ENCODE results near the gene SSTR1. TPM values are rescaled to one million over a fixed set of nuclear protein-coding genes. Genes with fewer than 3 reads are reported as not detected.

The SSTR1 gene
- total and polyA plus RNA-seq, 2 of the 13 experiments (the other 11 are each of a cell fraction or from before 2014, with no cell fraction given), result 0.04 TPM

- no peak for TF ChIP-seq EHMT2 (IDR thresholded peaks at IDR 0.05; ENCODE audit: borderline replicate concordance, low read depth, low read length)
- no peak for TF ChIP-seq ZNF879 (CRISPR knock-in tag; IDR thresholded peaks at IDR 0.05)
- no peak for TF ChIP-seq ZNF138 (CRISPR knock-in tag; IDR thresholded peaks at IDR 0.05; ENCODE audit: low read depth)
- no peak for TF ChIP-seq ZNF263 (CRISPR knock-in tag; IDR thresholded peaks at IDR 0.05)
Measured at GRCh38 chr14:38255673-38256532, 48.2 kb downstream of the SSTR1 start, which contains the start of gene CLEC14A (continued).

DNA sequence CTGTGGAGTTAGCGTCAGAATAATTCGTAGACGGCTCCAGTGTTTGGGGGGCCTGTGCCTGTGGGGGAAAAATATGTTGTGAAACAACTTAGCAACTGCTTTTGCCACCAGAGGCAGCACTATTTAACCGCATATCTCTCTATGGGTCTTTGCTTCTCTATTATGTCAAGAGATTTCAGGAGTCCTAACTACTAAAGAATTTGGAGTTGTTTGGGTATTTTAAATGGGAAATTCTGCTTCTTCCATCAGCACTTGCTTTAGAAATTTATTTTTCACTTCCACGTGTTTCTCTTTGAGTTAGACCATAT, 48.8 kb downstream of the SSTR1 start:
- in situ Hi-C loops (cut with HindIII; ENCODE audit: extremely low pct_ligation_motif_present, low pct_unique_long_range_greater_than_20kb) (no loop called here), intact Hi-C loops (cut with micrococcal nuclease; ENCODE audit: unreplicated experiment) (no loop called here)
- H4K20me1 ChIP-seq (ENCODE audit: insufficient read depth, low read length), result no peaks in the 10 kb centered on the region
- BruUV-seq (replicated peaks), result no TSS peak
- no peaks in the 10 kb centered on the region for H3K27me3 ChIP-seq (ENCODE audit: control insufficient read depth in 1 of 2, insufficient read depth in 2 of 2, low read length in 2 of 2)
- ChIA-PET CTCF (ENCODE audit: low intra/inter-chr PET ratio, low total read pairs) (no interaction called here), POLR2A (no interaction called here)
- no peaks in the 10 kb centered on the region for H3K36me3 ChIP-seq (replicated peaks in 1 of 2; ENCODE audit: control insufficient read depth in 1 of 2, insufficient read depth in 2 of 2, low read length in 2 of 2)
- DNase-seq (ENCODE audit: low spot score) (no peak), FAIRE-seq (no peak), ATAC-seq (peak; percentile 43)
- no peak overlapping the region for H3K4me3 ChIP-seq (replicated peaks in 1 of 3; ENCODE audit: insufficient read depth in 1 of 3, low read depth in 2 of 3, low read length in 3 of 3)
- H3K4me2 ChIP-seq (ENCODE audit: low read depth, low read length), result no peak overlapping the region
- H3K27ac ChIP-seq (ENCODE audit: extremely low read length, insufficient read depth, low read length), result no peak overlapping the region
- 31% methylated on average over 5 of the region's 5 CpGs for WGBS (ENCODE audit: low lambda C conversion rate)
- H3K4me1 ChIP-seq (ENCODE audit: insufficient read depth, low read length), result no peaks in the 10 kb centered on the region
- H3K79me2 ChIP-seq (ENCODE audit: insufficient read depth, low read length), result no peaks in the 10 kb centered on the region
- H2AFZ ChIP-seq (ENCODE audit: low read length), result no peak overlapping the region
- no peaks in the 10 kb centered on the region for H3K9me3 ChIP-seq (ENCODE audit: low read length)
- no peak overlapping the region for H3K9ac ChIP-seq (ENCODE audit: insufficient read depth, low read depth, low read length)
- TF ChIP-seq ZNF562 (CRISPR knock-in tag; IDR thresholded peaks at IDR 0.05; ENCODE audit: borderline replicate concordance) (no peak), REST (IDR thresholded peaks at IDR 0.05; ENCODE audit: borderline replicate concordance in 1 of 2, low read depth in 1 of 2, low read length in 2 of 2) (no peak), JUND (CRISPR knock-in tag; IDR thresholded peaks at IDR 0.05) (no peak), KLF12 (CRISPR knock-in tag; IDR thresholded peaks at IDR 0.05; ENCODE audit: borderline replicate concordance) (no peak), ZBED4 (CRISPR knock-in tag; IDR thresholded peaks at IDR 0.05; ENCODE audit: borderline replicate concordance) (no peak)

Data from HepG2 (cell line).